K562 (cell line): ENCODE data around the gene DNM1. TPM values are rescaled to one million over a fixed set of nuclear protein-coding genes. Genes with fewer than 3 reads are reported as not detected.

Experiments used
- ATAC-seq: fragments of 200-7000 bp; cut with Tn5 transposase; 3 replicates; pipeline ENCODE4 v1.9.1; 2020; ENCODE audit warnings: moderate library complexity
- BruUV-seq: library from RNA; stranded (reverse); fragments of 400-500 nt; replicated peaks from 2 replicates; lab custom pipeline; 2021; lab: Mats Ljungman, UMichigan
- CTCF ChIA-PET: fragments of 300-600 bp; formaldehyde crosslinking; extraction: SDS; loops from one replicate; lab custom pipeline; 2021; ENCODE audit warnings: low intra/inter-chr PET ratio; lab: Yijun Ruan, JAX
- POLR2A ChIA-PET: fragments of 300-600, 350-650 bp; sonication (Branson Sonifier 250); formaldehyde crosslinking; extraction: SDS; loops from one replicate; lab custom pipeline; 2021; ENCODE audit warnings: antibody characterized with exemption, inconsistent platforms; lab: Yijun Ruan, JAX
- DNase-seq, 4 experiments: peaks; one replicate each; pipeline versions ENCODE4 v3.0.0 to v3.0.0-alpha.2; 2011 to 2018; ENCODE audit warnings: low spot score in 3 of 4, mixed read lengths in 3 of 4; ENCODE audit errors: extremely low read depth in 1 of 4
- FAIRE-seq: peaks from 2 replicates; lab custom pipeline; 2011; peaks lifted over from hg19 to GRCh38; lab: Jason Lieb, UNC
- H2AFZ ChIP-seq: 2 replicates; pipeline ENCODE4 v1.6.0; 2011; ENCODE audit warnings: low read depth, low read length, control low read depth, inconsistent platforms
- H3K27ac ChIP-seq: fragments of 200-600 bp; 3 replicates; pipeline ENCODE4 v1.8.0; 2011; ENCODE audit warnings: low read depth, mild to moderate bottlenecking, control low read depth, inconsistent platforms, low read length, moderate library complexity, mixed read lengths; ENCODE audit errors: extremely low read depth
- H3K27me3 ChIP-seq, 2 experiments: fragments of 300-600 bp in 1 of 2; 2 replicates in 1 of 2; 3 replicates in 1 of 2; pipeline versions ENCODE4 v1.6.0 to v1.8.0; 2011; ENCODE audit warnings: inconsistent platforms in 2 of 2, low read length in 2 of 2, mild to moderate bottlenecking in 1 of 2, mixed read lengths in 1 of 2, moderate library complexity in 1 of 2; ENCODE audit not compliant: control insufficient read depth in 2 of 2, insufficient read depth in 2 of 2
- H3K36me3 ChIP-seq: fragments of 300-600 bp; 3 replicates; pipeline ENCODE4 v1.8.0; 2011; ENCODE audit warnings: mild to moderate bottlenecking, low read length, inconsistent platforms; ENCODE audit not compliant: control insufficient read depth, insufficient read depth
- H3K4me1 ChIP-seq, 2 experiments: fragments of 200-600 bp in 1 of 2; replicated peaks in 1 of 2; 2 replicates in 1 of 2; 3 replicates in 1 of 2; pipeline versions ENCODE4 v1.5.1 to v1.8.0; 2011; ENCODE audit warnings: inconsistent platforms in 2 of 2, low read length in 2 of 2, mild to moderate bottlenecking in 1 of 2, mixed read lengths in 1 of 2, moderate library complexity in 1 of 2; ENCODE audit not compliant: control insufficient read depth in 2 of 2, insufficient read depth in 2 of 2
- H3K4me2 ChIP-seq: 2 replicates; pipeline ENCODE4 v1.6.1; 2011; ENCODE audit warnings: low read length, control low read depth, inconsistent platforms, mixed read lengths; ENCODE audit not compliant: insufficient read depth
- H3K4me3 ChIP-seq: fragments of 200-600 bp; sonication (generic), shearing (Covaris generic); 2 replicates; pipeline ENCODE4 v1.5.1; 2016; ENCODE audit warnings: control low read depth, inconsistent platforms
- H3K79me2 ChIP-seq: fragments of 200-600 bp; 3 replicates; pipeline ENCODE4 v1.8.0; 2011; ENCODE audit warnings: low read length, inconsistent platforms; ENCODE audit not compliant: control insufficient read depth, insufficient read depth
- H3K9ac ChIP-seq, 2 experiments: 2 replicates each; pipeline versions ENCODE4 v1.6.0 to v1.6.1; 2011; ENCODE audit warnings: low read depth in 2 of 2, low read length in 2 of 2, control low read depth in 1 of 2, inconsistent platforms in 1 of 2, mild to moderate bottlenecking in 1 of 2, mixed read lengths in 1 of 2; ENCODE audit not compliant: insufficient read depth in 1 of 2
- H3K9me1 ChIP-seq: one replicate; pipeline ENCODE4 v1.6.0; 2011; ENCODE audit warnings: inconsistent platforms, mild to moderate bottlenecking, low read length, moderate library complexity; ENCODE audit not compliant: control insufficient read depth, insufficient read depth
- H3K9me3 ChIP-seq: replicated peaks from 2 replicates; pipeline ENCODE4 v1.5.1; 2011; ENCODE audit warnings: low read depth, low read length, inconsistent platforms; ENCODE audit not compliant: control insufficient read depth, insufficient read depth
- H4K20me1 ChIP-seq: replicated peaks from 2 replicates; pipeline ENCODE4 v1.6.1; 2011; ENCODE audit warnings: low read length, inconsistent platforms, mixed read lengths; ENCODE audit not compliant: control insufficient read depth, insufficient read depth
- CREB3L1 ChIP-seq: fragments of 450-650 bp; IDR thresholded peaks from 2 replicates; pipeline ENCODE4 v1.6.1; 2014; ENCODE audit warnings: low read depth, mild to moderate bottlenecking, moderate library complexity, borderline replicate concordance
- EGR1 ChIP-seq: fragments of 450-650 bp; conservative IDR thresholded peaks from 2 replicates; pipeline ENCODE4 v1.6.1; 2017; ENCODE audit warnings: mild to moderate bottlenecking
- ELF4 ChIP-seq: fragments of 450-650 bp; formaldehyde crosslinking; IDR thresholded peaks from 2 replicates; pipeline ENCODE4 v1.4.0; 2022; ENCODE audit warnings: missing genetic modification characterization
- HBP1 ChIP-seq: fragments of 450-650 bp; formaldehyde crosslinking; IDR thresholded peaks from 2 replicates; pipeline ENCODE4 v1.4.0; 2022; ENCODE audit warnings: missing genetic modification characterization
- JUND ChIP-seq, 2 experiments: IDR thresholded peaks; 2 replicates in 1 of 2; 3 replicates in 1 of 2; pipeline ENCODE4 v1.6.1; 2011; ENCODE audit warnings: borderline replicate concordance in 2 of 2, low read depth in 2 of 2, low read length in 2 of 2, improper control_type of control experiment in 1 of 2, missing biosample characterization in 1 of 2, missing genetic modification characterization in 1 of 2, missing genetic modification reagents in 1 of 2
- KDM4B ChIP-seq, 2 experiments: fragments of 450-650 bp in 1 of 2; sonication (generic) in 1 of 2; IDR thresholded peaks; 2 replicates each; pipeline ENCODE4 v1.6.1; 2016 to 2017; ENCODE audit warnings: borderline replicate concordance in 2 of 2, antibody characterized with exemption in 1 of 2, low read depth in 1 of 2, mild to moderate bottlenecking in 1 of 2
- RBBP5 ChIP-seq: fragments of 200-600 bp; sonication (generic); IDR thresholded peaks from 2 replicates; pipeline ENCODE4 v1.6.1; 2012; ENCODE audit warnings: borderline replicate concordance, mild to moderate bottlenecking, low read length, control low read depth, inconsistent platforms; ENCODE audit not compliant: insufficient read depth, poor library complexity, severe bottlenecking
- SAP30 ChIP-seq: fragments of 200-600 bp; sonication (generic); IDR thresholded peaks from 2 replicates; pipeline ENCODE4 v1.6.1; 2012; ENCODE audit warnings: borderline replicate concordance, low read depth, mild to moderate bottlenecking, moderate library complexity, low read length, control low read depth, inconsistent platforms; ENCODE audit not compliant: insufficient read depth, poor library complexity, severe bottlenecking
- SETDB1 ChIP-seq: IDR thresholded peaks from one replicate; pipeline ENCODE4 v1.6.1; 2012; ENCODE audit warnings: low read length, control low read depth, inconsistent platforms
- SREBF1 ChIP-seq: fragments of 150-350 bp; IDR thresholded peaks from 2 replicates; pipeline ENCODE4 v1.6.1; 2014; ENCODE audit warnings: antibody characterized with exemption, low read depth, low read length, borderline replicate concordance
- THRB ChIP-seq: fragments of 450-650 bp; formaldehyde crosslinking; conservative IDR thresholded peaks from 2 replicates; pipeline ENCODE4 v1.4.0; 2022; ENCODE audit warnings: mild to moderate bottlenecking, missing genetic modification characterization
- ZNF668 ChIP-seq: fragments of 250-450 bp; sonication (Bioruptor Pico); IDR thresholded peaks from 2 replicates; pipeline ENCODE4 v1.8.0; 2022; ENCODE audit warnings: mild to moderate bottlenecking, inconsistent platforms
- ZNF79 ChIP-seq: fragments of 250-450 bp; sonication (Bioruptor Pico); IDR thresholded peaks from 2 replicates; pipeline ENCODE4 v1.4.0; 2020; ENCODE audit warnings: low read depth, mild to moderate bottlenecking, moderate library complexity
- WGBS: fragments of 100-300 bp; shearing (Covaris generic); methylation state at CpG from one replicate; pipeline ENCODE4 v1.1.6; 2016; ENCODE audit warnings: low coverage, mixed read lengths; ENCODE audit not compliant: insufficient coverage; ENCODE audit errors: missing lambda C conversion rate; 5-methylcytosine and 5-hydroxymethylcytosine counted together
- in situ Hi-C: fragments of 300-500 bp; cut with MboI; formaldehyde crosslinking; loops from 4 replicates; pipeline ENCODE4 v1.15.0; 2018; ENCODE audit warnings: inconsistent platforms, mixed read lengths
- intact Hi-C: fragments of 100-400 bp; cut with micrococcal nuclease; formaldehyde crosslinking; loops from 2 replicates; pipeline ENCODE4 v1.14.2; 2022
- polyA plus RNA-seq, 8 experiments: library from polyadenylated mRNA; depleted of rRNA in 4 of 8; stranded (reverse) in 5 of 8; unstranded in 3 of 8; fragments of >200 nt; fragmentation: Nextera tagmentation in 2 of 8; fragmentation: Illumina TruSeq in 1 of 8; extraction: Ambion mirVana in 2 of 8; extraction: Trizol in 1 of 8; gene quantifications; 2 replicates each; pipeline versions ENCODE4 v1.2.1 to v1.2.3, GENCODE V29; 2011 to 2014; ENCODE audit warnings: inconsistent platforms in 1 of 8, missing spikeins in 1 of 8
- total RNA-seq, 7 experiments: library from RNA; depleted of rRNA in 6 of 7; stranded (reverse); fragments of >200 nt in 6 of 7; fragmentation: Illumina TruSeq in 2 of 7; extraction: Trizol in 2 of 7; gene quantifications; 2 replicates each; pipeline versions ENCODE4 v1.2.1 to v1.2.3, GENCODE V29; 2011 to 2021; ENCODE audit warnings: low replicate concordance in 1 of 7

DNM1 gene
- total and polyA plus RNA-seq, 9 of the 15 experiments (the other 6 are each of a cell fraction or from before 2014, with no cell fraction given): 0.39 to 23.1 (median 9.1) TPM

GRCh38 chr9:128276574-128277270 is 73.5 kb downstream of the DNM1 start:
- no TSS peak for BruUV-seq
- FAIRE-seq (no peak), DNase-seq (peak; percentile 66 to 67 (median 67)), ATAC-seq (peak; percentile 17)
- Histone ChIP-seq H3K4me1 (peaks cover 40 to 53% of the 10 kb centered on the region in 2 experiments), H4K20me1 (no peaks in the 10 kb centered on the region; the same call in 1 of the 2 replicates), H3K9me3 (0 out of 2 replicates have a peak, but pooled peaks cover 2% of the 10 kb centered on the region), H3K79me2 (peaks cover 44% of the 10 kb centered on the region), H2AFZ (peak overlapping the region; percentile 73), H3K27ac (peak overlapping the region; percentile 53), H3K9ac (peak overlapping the region; percentile 76 to 93), H3K27me3 (no peaks in the 10 kb centered on the region), H3K4me3 (peak overlapping the region; percentile 85), H3K4me2 (peak overlapping the region; percentile 97), H3K36me3 (peaks cover 33% of the 10 kb centered on the region), H3K9me1 (no peaks in the 10 kb centered on the region)
- POLR2A ChIA-PET: interaction anchor here (0.6 to 3.0 kb wide), 17 partner anchors 8 to 1610 kb away, joined by 3 to 35 read pairs (median 4); partner anchors contain the start of gene CIZ1
- CTCF ChIA-PET: no interaction called here
- 4% methylated on average over 23 of the region's 23 CpGs for WGBS
- in situ Hi-C loops: loop anchor here (25.0 kb wide), 1 partner anchor 1511 kb away; no protein-coding TSS in a partner anchor
- intact Hi-C loops: loop anchor here (1.0 to 10.0 kb wide), 7 partner anchors 26 to 408 kb away; partner anchors contain the start of genes BBLN, CIZ1, COQ4 and DNM1
- TF ChIP-seq EGR1: no peak
- 0 out of 2 replicates have a peak, but pooled peaks have one; percentile 2 for TF ChIP-seq JUND (IDR thresholded peaks at IDR 0.05; ENCODE audit: borderline replicate concordance, low read depth, low read length)
- TF ChIP-seq JUND (tag; IDR thresholded peaks at IDR 0.05; ENCODE audit: borderline replicate concordance, low read depth, low read length): no peak
- 0 out of 2 replicates have a peak, but pooled peaks have one; percentile 42 for TF ChIP-seq ELF4 (CRISPR knock-in tag)
- peak; percentile 49 for TF ChIP-seq RBBP5
- TF ChIP-seq HBP1 (CRISPR knock-in tag): peak; percentile 11; the same call in 1 of the 2 replicates
- peak; percentile 30; the same call in 1 of the 2 replicates for TF ChIP-seq THRB (CRISPR knock-in tag)
- 0 out of 2 replicates have a peak, but pooled peaks have one; percentile 5 for TF ChIP-seq ZNF79
- TF ChIP-seq SETDB1: peak; percentile 64
- peak; percentile 24; the same call in 1 of the 2 replicates for TF ChIP-seq ZNF668 (CRISPR knock-in tag)
- TF ChIP-seq SAP30: peak; percentile 81
- TF ChIP-seq KDM4B (IDR thresholded peaks at IDR 0.05; ENCODE audit: borderline replicate concordance in 2 of 2, low read depth in 1 of 2): no peak
- 0 out of 2 replicates have a peak, but pooled peaks have one; percentile 31 for TF ChIP-seq SREBF1
- no peak for TF ChIP-seq CREB3L1
